HTERT RPE-1 (cell line): ENCODE results near the gene FOXG1.

Experiments used
- in situ Hi-C: fragments of 300-500 bp; cut with MboI; formaldehyde crosslinking; loops from 4 replicates; pipeline ENCODE4 v1.14.3; 2020; ENCODE audit warnings: low sequenced_read_pairs

FOXG1 gene

GRCh38 chr14:28761438-28762291, 4.9 kb upstream of the FOXG1 start:
- in situ Hi-C loops = no loop called here

- in situ Hi-C loops = no loop called here
These were observed 4.2 kb upstream of the FOXG1 start for GRCh38 chr14:28762303-28762954.

GRCh38 chr14:28762955-28763326, 3.6 kb upstream of the FOXG1 start:
- in situ Hi-C loops = no loop called here

GRCh38 chr14:28763751-28764256, 2.8 kb upstream of the FOXG1 start:
- in situ Hi-C loops = no loop called here

GRCh38 chr14:28764257-28765160, 2.1 kb upstream of the FOXG1 start:
- in situ Hi-C loops = no loop called here

- in situ Hi-C loops = no loop called here
These were observed 1.3 kb upstream of the FOXG1 start for GRCh38 chr14:28765169-28765830.

GRCh38 chr14:28765831-28766468, 637 bp upstream of the FOXG1 start:
- in situ Hi-C loops = no loop called here

- in situ Hi-C loops = no loop called here
These were observed 654 bp downstream of the FOXG1 start for GRCh38 chr14:28767030-28767852.

GRCh38 chr14:28767853-28768741, 1.5 kb downstream of the FOXG1 start:
- in situ Hi-C loops = no loop called here

GRCh38 chr14:28769276-28769880, 2.8 kb downstream of the FOXG1 start:
- in situ Hi-C loops = no loop called here

GRCh38 chr14:28770061-28770460, 3.5 kb downstream of the FOXG1 start:
- in situ Hi-C loops = no loop called here

- in situ Hi-C loops = no loop called here
These were observed 4.0 kb downstream of the FOXG1 start for GRCh38 chr14:28770630-28771029.

GRCh38 chr14:28771168-28771567, 4.6 kb downstream of the FOXG1 start:
- in situ Hi-C loops = no loop called here

- in situ Hi-C loops = no loop called here
These were observed 6.0 kb downstream of the FOXG1 start for GRCh38 chr14:28772613-28773012.

- in situ Hi-C loops = no loop called here
These were observed 6.6 kb downstream of the FOXG1 start for GRCh38 chr14:28773176-28773575.

GRCh38 chr14:28773861-28774691, 7.5 kb downstream of the FOXG1 start:
- in situ Hi-C loops = no loop called here
